SK-N-SH (cell line): ENCODE data around the gene MGAT5B. TPM values are rescaled to one million over a fixed set of nuclear protein-coding genes. Genes with fewer than 3 reads are reported as not detected.

Experiments used
- CTCF ChIA-PET: fragments of 300-600, 350-600 bp; formaldehyde crosslinking; extraction: SDS; loops from one replicate; lab custom pipeline; 2021; lab: Yijun Ruan, JAX
- POLR2A ChIA-PET: fragments of 350-600 bp; sonication (Branson Sonifier 250); formaldehyde crosslinking; extraction: SDS; loops from one replicate; lab custom pipeline; 2020; ENCODE audit warnings: antibody characterized with exemption, inconsistent platforms; lab: Yijun Ruan, JAX
- DNase-seq: peaks from one replicate; pipeline ENCODE4 v3.0.0; 2012
- H2AFZ ChIP-seq: fragments of 200-600 bp; sonication (generic); 2 replicates; pipeline ENCODE4 v1.8.1; 2016; ENCODE audit warnings: antibody characterized with exemption, mild to moderate bottlenecking, low read depth
- H3F3A ChIP-seq: fragments of 200-600 bp; sonication (generic); replicated peaks from 2 replicates; pipeline ENCODE3; 2016; ENCODE audit warnings: antibody characterized with exemption, mild to moderate bottlenecking; ENCODE audit not compliant: insufficient read depth
- H3K27ac ChIP-seq, 2 experiments: fragments of 200-500 bp in 1 of 2; fragments of 200-600 bp in 1 of 2; sonication (Bioruptor generic) in 1 of 2; sonication (generic), shearing (Covaris generic) in 1 of 2; 2 replicates each; pipeline versions ENCODE4 v1.5.1 to v1.6.1; 2014 to 2016; ENCODE audit warnings: low read depth in 2 of 2, inconsistent platforms in 1 of 2, low read length in 1 of 2, mild to moderate bottlenecking in 1 of 2, mixed read lengths in 1 of 2
- H3K27me3 ChIP-seq: fragments of 200-600 bp; sonication (generic), shearing (Covaris generic); 2 replicates; pipeline ENCODE4 v1.6.1; 2016; ENCODE audit warnings: mixed run types; ENCODE audit not compliant: insufficient read depth
- H3K36me3 ChIP-seq, 2 experiments: fragments of 200-500 bp in 1 of 2; fragments of 200-600 bp in 1 of 2; sonication (Bioruptor generic) in 1 of 2; sonication (generic) in 1 of 2; replicated peaks in 1 of 2; 2 replicates each; pipeline versions ENCODE3 to v1.5.1; 2014 to 2016; ENCODE audit warnings: low read length in 1 of 2, mild to moderate bottlenecking in 1 of 2; ENCODE audit not compliant: insufficient read depth in 2 of 2, control insufficient read depth in 1 of 2
- H3K4me1 ChIP-seq, 2 experiments: fragments of 200-500 bp in 1 of 2; fragments of 200-600 bp in 1 of 2; sonication (Bioruptor generic) in 1 of 2; sonication (generic), shearing (Covaris generic) in 1 of 2; 2 replicates each; pipeline versions ENCODE4 v1.5.1 to v1.6.1; 2014 to 2016; ENCODE audit warnings: low read depth in 1 of 2, low read length in 1 of 2, mixed run types in 1 of 2; ENCODE audit not compliant: insufficient read depth in 2 of 2, control insufficient read depth in 1 of 2
- H3K4me2 ChIP-seq: fragments of 200-600 bp; sonication (generic), shearing (Covaris generic); 2 replicates; pipeline ENCODE4 v1.6.1; 2017; ENCODE audit warnings: mixed run types
- H3K4me3 ChIP-seq, 2 experiments: fragments of 200-500 bp in 1 of 2; fragments of 200-600 bp in 1 of 2; sonication (Bioruptor generic) in 1 of 2; sonication (generic), shearing (Covaris generic) in 1 of 2; 2 replicates each; pipeline versions ENCODE4 v1.5.1 to v1.8.1; 2014 to 2016; ENCODE audit warnings: low read depth in 2 of 2, inconsistent platforms in 1 of 2, low read length in 1 of 2, mild to moderate bottlenecking in 1 of 2, mixed read lengths in 1 of 2, moderate library complexity in 1 of 2
- H3K79me2 ChIP-seq: fragments of 200-600 bp; sonication (generic); 2 replicates; pipeline ENCODE4 v1.8.1; 2017; ENCODE audit warnings: mild to moderate bottlenecking; ENCODE audit not compliant: insufficient read depth
- H3K9ac ChIP-seq: fragments of 200-600 bp; sonication (generic); 2 replicates; pipeline ENCODE4 v1.6.1; 2017; ENCODE audit warnings: mixed run types
- H3K9me2 ChIP-seq: fragments of 200-600 bp; sonication (generic); 2 replicates; pipeline ENCODE4 v1.6.1; 2017; ENCODE audit warnings: mixed run types
- H3K9me3 ChIP-seq: fragments of 200-600 bp; sonication (generic); 2 replicates; pipeline ENCODE4 v1.6.1; 2017; ENCODE audit warnings: mixed run types, mild to moderate bottlenecking, moderate library complexity
- H4K20me1 ChIP-seq: fragments of 200-600 bp; sonication (generic); 2 replicates; pipeline ENCODE4 v1.6.1; 2017; ENCODE audit warnings: mild to moderate bottlenecking, mixed run types; ENCODE audit not compliant: insufficient read depth
- CTCF ChIP-seq: fragments of 200-600 bp; sonication (generic); IDR thresholded peaks from 2 replicates; pipeline ENCODE4 v1.6.1; 2017; ENCODE audit warnings: antibody characterized with exemption, mild to moderate bottlenecking, moderate library complexity
- EP300 ChIP-seq, 2 experiments: IDR thresholded peaks; 2 replicates each; pipeline versions ENCODE4 v1.4.0 to v1.6.1; 2012; ENCODE audit warnings: borderline replicate concordance in 1 of 2, low read depth in 1 of 2, low read length in 1 of 2
- FOSL2 ChIP-seq: IDR thresholded peaks from 2 replicates; pipeline ENCODE4 v1.4.0; 2012; ENCODE audit warnings: low read depth, mild to moderate bottlenecking, moderate library complexity, borderline replicate concordance
- GATA2 ChIP-seq: sonication (generic); formaldehyde crosslinking; IDR thresholded peaks from 2 replicates; pipeline ENCODE4 v1.5.0; 2020; ENCODE audit warnings: mild to moderate bottlenecking, missing genetic modification reagents
- MEF2A ChIP-seq: IDR thresholded peaks from 2 replicates; pipeline ENCODE4 v1.4.0; 2012; ENCODE audit warnings: low read depth, borderline replicate concordance
- MXI1 ChIP-seq: IDR thresholded peaks from 2 replicates; pipeline ENCODE4 v1.6.1; 2012; ENCODE audit warnings: mild to moderate bottlenecking, low read depth, low read length, improper control_type of control experiment
- PBX3 ChIP-seq: IDR thresholded peaks from 2 replicates; pipeline ENCODE4; 2012
- REST ChIP-seq: IDR thresholded peaks from 2 replicates; pipeline ENCODE4 v1.6.1; 2012; ENCODE audit warnings: mild to moderate bottlenecking, low read depth, low read length, moderate library complexity
- RFX5 ChIP-seq: IDR thresholded peaks from 2 replicates; pipeline ENCODE4 v1.6.1; 2012; ENCODE audit warnings: mild to moderate bottlenecking, improper control_type of control experiment, low read length
- RXRA ChIP-seq: IDR thresholded peaks from 2 replicates; pipeline ENCODE4 v1.4.0; 2012; ENCODE audit warnings: low read depth, mild to moderate bottlenecking, borderline replicate concordance
- TAF1 ChIP-seq: IDR thresholded peaks from 2 replicates; pipeline ENCODE4 v1.6.1; 2012; ENCODE audit warnings: low read depth, mild to moderate bottlenecking, low read length, moderate library complexity, borderline replicate concordance
- TEAD4 ChIP-seq: IDR thresholded peaks from 2 replicates; pipeline ENCODE4 v1.4.0; 2012; ENCODE audit warnings: mild to moderate bottlenecking, borderline replicate concordance; ENCODE audit not compliant: insufficient read depth
- USF1 ChIP-seq: IDR thresholded peaks from 2 replicates; pipeline ENCODE4 v1.4.0; 2012; ENCODE audit warnings: low read depth, borderline replicate concordance
- YY1 ChIP-seq: IDR thresholded peaks from 2 replicates; pipeline ENCODE4 v1.4.0; 2012; ENCODE audit warnings: low read depth, mild to moderate bottlenecking
- ZBTB33 ChIP-seq: IDR thresholded peaks from 2 replicates; pipeline ENCODE4 v1.4.0; 2012; ENCODE audit warnings: low read depth, borderline replicate concordance
- WGBS: methylation state at CpG from one replicate; pipeline ENCODE4 v1.1.6; 2017; ENCODE audit warnings: low lambda C conversion rate; 5-methylcytosine and 5-hydroxymethylcytosine counted together
- polyA plus RNA-seq, 3 experiments: library from polyadenylated mRNA; depleted of rRNA; stranded (reverse); fragments of >200 nt; gene quantifications; 2 replicates each; pipeline ENCODE4 v1.2.3, GENCODE V29; 2012

Gene MGAT5B
- polyA plus RNA-seq, 1 of the 3 experiments (the other 2 are of a cell fraction) = 13.8 TPM

- 56% methylated on average over 7 of the region's 7 CpGs for WGBS
- no peak overlapping the region for H2AFZ ChIP-seq
- CTCF ChIA-PET = interaction anchor here (0.7 to 3.2 kb wide), 5 partner anchors 16 to 277 kb away, joined by 3 to 22 read pairs (median 4); partner anchors contain the start of gene MGAT5B
Observed at GRCh38 chr17:76833034-76833644, 35.1 kb upstream of the MGAT5B start.

More at GRCh38 chr17:76833034-76833644, 35.1 kb upstream of the MGAT5B start:
- no peak for DNase-seq
- Histone ChIP-seq H3K79me2 (no peaks in the 10 kb centered on the region), H4K20me1 (no peaks in the 10 kb centered on the region), H3K9me3 (no peaks in the 10 kb centered on the region), H3K27ac (no peak overlapping the region), H3F3A (no peaks in the 10 kb centered on the region), H3K9ac (no peak overlapping the region), H3K4me2 (no peak overlapping the region), H3K4me3 (no peak overlapping the region), H3K4me1 (peaks cover 0 to 14% of the 10 kb centered on the region in 2 experiments; a peak in 1 of 4 replicates), H3K9me2 (no peaks in the 10 kb centered on the region), H3K27me3 (peaks cover 7% of the 10 kb centered on the region), H3K36me3 (no peaks in the 10 kb centered on the region)
- TF ChIP-seq PBX3 (no peak), YY1 (no peak), TEAD4 (no peak), RFX5 (no peak), MXI1 (no peak), GATA2 (CRISPR knock-in tag) (no peak), USF1 (no peak), MEF2A (no peak), RXRA (no peak), EP300 (IDR thresholded peaks at IDR 0.05; ENCODE audit: borderline replicate concordance in 1 of 2, low read depth in 1 of 2, low read length in 1 of 2) (no peak), REST (no peak), FOSL2 (no peak), CTCF (no peak), ZBTB33 (no peak), TAF1 (no peak)
- POLR2A ChIA-PET = interaction anchor here (0.7 kb wide), 1 partner anchor 9 kb away, joined by 3 read pairs; no protein-coding TSS in a partner anchor
